Right lobe of liver (tissue), 4 donors: ENCODE measurements around the gene EYA3.

Source experiments
- POLR2A ChIP-seq: fragments of 450-650 bp; IDR thresholded peaks from one replicate; pipeline ENCODE4 v1.6.1; 2017; ENCODE audit warnings: antibody characterized with exemption, mild to moderate bottlenecking
- TF ChIP-seq, protein P1 (sequence below), 4 donors: fragments of 200-600 bp in 3 of 4; fragments of 450-650 bp in 1 of 4; IDR thresholded peaks; one replicate each; pipeline versions ENCODE4 v1.5.1 to v1.8.0; 2016 to 2022; ENCODE audit warnings: antibody characterized with exemption in 4 of 4, mild to moderate bottlenecking in 2 of 4
- donor health status: DM: no; HTN: no; CAD: no.
- donor health status: DM: no; HTN: no; CAD: no.
- donor health status: DM: no; HTN: yes; CAD: no.

DNA sequence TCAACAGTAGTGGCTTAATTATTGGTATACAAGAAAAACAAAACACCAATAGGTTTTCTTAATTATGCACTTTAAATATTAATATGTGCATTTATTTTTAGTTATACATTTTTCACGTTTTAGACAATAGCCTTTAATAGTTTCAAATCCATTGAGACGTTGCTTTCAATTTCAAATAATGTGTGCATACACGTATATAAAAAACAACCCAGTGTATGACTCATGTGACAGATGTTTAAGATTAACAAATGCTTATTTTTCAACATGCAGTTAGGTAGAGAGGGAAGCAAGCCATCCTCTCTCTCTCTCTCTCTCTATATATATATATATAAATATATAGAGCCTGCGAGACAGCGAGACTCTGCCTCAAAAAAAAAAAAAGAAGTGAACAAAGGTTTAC, 24.3 kb downstream of the EYA3 start:
- TF ChIP-seq, protein P1, sequence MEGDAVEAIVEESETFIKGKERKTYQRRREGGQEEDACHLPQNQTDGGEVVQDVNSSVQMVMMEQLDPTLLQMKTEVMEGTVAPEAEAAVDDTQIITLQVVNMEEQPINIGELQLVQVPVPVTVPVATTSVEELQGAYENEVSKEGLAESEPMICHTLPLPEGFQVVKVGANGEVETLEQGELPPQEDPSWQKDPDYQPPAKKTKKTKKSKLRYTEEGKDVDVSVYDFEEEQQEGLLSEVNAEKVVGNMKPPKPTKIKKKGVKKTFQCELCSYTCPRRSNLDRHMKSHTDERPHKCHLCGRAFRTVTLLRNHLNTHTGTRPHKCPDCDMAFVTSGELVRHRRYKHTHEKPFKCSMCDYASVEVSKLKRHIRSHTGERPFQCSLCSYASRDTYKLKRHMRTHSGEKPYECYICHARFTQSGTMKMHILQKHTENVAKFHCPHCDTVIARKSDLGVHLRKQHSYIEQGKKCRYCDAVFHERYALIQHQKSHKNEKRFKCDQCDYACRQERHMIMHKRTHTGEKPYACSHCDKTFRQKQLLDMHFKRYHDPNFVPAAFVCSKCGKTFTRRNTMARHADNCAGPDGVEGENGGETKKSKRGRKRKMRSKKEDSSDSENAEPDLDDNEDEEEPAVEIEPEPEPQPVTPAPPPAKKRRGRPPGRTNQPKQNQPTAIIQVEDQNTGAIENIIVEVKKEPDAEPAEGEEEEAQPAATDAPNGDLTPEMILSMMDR (IDR thresholded peaks at IDR 0.05) = no peak
- TF ChIP-seq POLR2A = no peak
